ENCODE measurements around the gene CMIP. TPM values are rescaled to one million over a fixed set of nuclear protein-coding genes. Genes with fewer than 3 reads are reported as not detected.

The CMIP gene
- total RNA-seq, 1 experiment from 2014 or later, result 63.7 TPM

DNA sequence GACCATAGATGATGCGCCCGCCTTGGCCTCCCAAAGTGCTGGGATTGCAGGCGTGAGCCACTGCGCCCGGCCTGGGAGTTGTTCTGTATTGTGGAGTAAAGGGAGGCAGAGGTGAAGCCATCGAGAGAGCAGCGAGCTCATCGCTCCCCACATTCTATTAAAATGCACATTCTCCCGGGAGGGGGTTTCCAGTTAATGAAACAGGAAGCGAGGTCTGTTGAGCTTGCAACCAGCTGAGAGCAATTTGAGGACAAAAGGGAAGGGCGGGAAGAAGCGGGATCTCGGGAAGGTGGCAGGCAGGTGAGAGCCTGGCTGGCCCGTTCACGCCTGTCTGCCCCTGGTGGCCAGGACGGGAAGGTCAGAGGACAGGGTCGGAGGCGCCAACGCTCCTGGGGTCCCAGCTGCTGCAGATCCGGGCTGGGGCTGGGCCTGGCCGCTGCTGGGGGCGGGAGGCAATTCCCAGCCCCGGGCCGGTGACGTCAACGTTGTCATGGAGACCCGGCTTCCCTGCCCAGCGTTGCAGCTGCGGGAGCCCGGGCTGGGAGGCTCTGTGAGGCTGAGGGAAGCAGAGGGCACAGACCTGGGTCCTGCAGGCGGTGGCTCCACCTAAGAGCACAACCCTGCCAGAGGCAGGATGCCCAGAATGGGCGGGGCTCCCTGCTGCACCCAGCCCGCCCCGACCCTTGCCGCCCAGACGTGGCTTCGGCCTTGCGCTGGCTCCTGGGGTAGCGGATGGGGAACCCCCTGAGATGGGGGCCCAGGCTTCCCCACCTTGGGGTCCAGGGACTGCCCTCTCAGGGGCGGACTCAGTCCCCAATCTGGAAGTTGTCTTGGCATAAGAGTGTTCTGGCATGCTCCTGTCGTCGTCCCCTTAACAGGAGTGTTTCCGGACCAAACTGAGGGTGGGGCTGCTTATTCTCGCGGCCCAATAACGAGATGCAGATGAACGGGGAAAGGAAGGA lies 285.8 kb downstream of the CMIP start (continued):
- TF ChIP-seq, protein P1, sequence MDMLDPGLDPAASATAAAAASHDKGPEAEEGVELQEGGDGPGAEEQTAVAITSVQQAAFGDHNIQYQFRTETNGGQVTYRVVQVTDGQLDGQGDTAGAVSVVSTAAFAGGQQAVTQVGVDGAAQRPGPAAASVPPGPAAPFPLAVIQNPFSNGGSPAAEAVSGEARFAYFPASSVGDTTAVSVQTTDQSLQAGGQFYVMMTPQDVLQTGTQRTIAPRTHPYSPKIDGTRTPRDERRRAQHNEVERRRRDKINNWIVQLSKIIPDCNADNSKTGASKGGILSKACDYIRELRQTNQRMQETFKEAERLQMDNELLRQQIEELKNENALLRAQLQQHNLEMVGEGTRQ (CRISPR knock-in tag; IDR thresholded peaks at IDR 0.05), result 0 out of 2 replicates have a peak, but pooled peaks have one; percentile 32
- TF ChIP-seq ELF4 (CRISPR knock-in tag; IDR thresholded peaks at IDR 0.05; ENCODE audit: low read depth) (no peak; the same call in 1 of the 2 replicates), SP1 (CRISPR knock-in tag; conservative IDR thresholded peaks at IDR 0.05) (peak; percentile 88), FOXK1 (CRISPR knock-in tag; IDR thresholded peaks at IDR 0.05) (peak; percentile 74), CBFB (CRISPR knock-in tag; IDR thresholded peaks at IDR 0.05; ENCODE audit: low read depth) (no peak), ZNF121 (CRISPR knock-in tag; IDR thresholded peaks at IDR 0.05) (peak; percentile 98), GTF2I (CRISPR knock-in tag; conservative IDR thresholded peaks at IDR 0.05) (peak; percentile 29; the same call in 1 of the 2 replicates), TCF7 (CRISPR knock-in tag; IDR thresholded peaks at IDR 0.05; ENCODE audit: low read depth) (no peak), IRF2 (CRISPR knock-in tag; IDR thresholded peaks at IDR 0.05; ENCODE audit: borderline replicate concordance, low read depth) (no peak)
- TF ChIP-seq, protein P2, sequence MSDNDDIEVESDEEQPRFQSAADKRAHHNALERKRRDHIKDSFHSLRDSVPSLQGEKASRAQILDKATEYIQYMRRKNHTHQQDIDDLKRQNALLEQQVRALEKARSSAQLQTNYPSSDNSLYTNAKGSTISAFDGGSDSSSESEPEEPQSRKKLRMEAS (CRISPR knock-in tag; IDR thresholded peaks at IDR 0.05), result peak; percentile 97
- TF ChIP-seq, protein P3, sequence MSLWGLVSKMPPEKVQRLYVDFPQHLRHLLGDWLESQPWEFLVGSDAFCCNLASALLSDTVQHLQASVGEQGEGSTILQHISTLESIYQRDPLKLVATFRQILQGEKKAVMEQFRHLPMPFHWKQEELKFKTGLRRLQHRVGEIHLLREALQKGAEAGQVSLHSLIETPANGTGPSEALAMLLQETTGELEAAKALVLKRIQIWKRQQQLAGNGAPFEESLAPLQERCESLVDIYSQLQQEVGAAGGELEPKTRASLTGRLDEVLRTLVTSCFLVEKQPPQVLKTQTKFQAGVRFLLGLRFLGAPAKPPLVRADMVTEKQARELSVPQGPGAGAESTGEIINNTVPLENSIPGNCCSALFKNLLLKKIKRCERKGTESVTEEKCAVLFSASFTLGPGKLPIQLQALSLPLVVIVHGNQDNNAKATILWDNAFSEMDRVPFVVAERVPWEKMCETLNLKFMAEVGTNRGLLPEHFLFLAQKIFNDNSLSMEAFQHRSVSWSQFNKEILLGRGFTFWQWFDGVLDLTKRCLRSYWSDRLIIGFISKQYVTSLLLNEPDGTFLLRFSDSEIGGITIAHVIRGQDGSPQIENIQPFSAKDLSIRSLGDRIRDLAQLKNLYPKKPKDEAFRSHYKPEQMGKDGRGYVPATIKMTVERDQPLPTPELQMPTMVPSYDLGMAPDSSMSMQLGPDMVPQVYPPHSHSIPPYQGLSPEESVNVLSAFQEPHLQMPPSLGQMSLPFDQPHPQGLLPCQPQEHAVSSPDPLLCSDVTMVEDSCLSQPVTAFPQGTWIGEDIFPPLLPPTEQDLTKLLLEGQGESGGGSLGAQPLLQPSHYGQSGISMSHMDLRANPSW (CRISPR knock-in tag; conservative IDR thresholded peaks at IDR 0.05; ENCODE audit: low read depth), result no peak
- TF ChIP-seq, protein P4, sequence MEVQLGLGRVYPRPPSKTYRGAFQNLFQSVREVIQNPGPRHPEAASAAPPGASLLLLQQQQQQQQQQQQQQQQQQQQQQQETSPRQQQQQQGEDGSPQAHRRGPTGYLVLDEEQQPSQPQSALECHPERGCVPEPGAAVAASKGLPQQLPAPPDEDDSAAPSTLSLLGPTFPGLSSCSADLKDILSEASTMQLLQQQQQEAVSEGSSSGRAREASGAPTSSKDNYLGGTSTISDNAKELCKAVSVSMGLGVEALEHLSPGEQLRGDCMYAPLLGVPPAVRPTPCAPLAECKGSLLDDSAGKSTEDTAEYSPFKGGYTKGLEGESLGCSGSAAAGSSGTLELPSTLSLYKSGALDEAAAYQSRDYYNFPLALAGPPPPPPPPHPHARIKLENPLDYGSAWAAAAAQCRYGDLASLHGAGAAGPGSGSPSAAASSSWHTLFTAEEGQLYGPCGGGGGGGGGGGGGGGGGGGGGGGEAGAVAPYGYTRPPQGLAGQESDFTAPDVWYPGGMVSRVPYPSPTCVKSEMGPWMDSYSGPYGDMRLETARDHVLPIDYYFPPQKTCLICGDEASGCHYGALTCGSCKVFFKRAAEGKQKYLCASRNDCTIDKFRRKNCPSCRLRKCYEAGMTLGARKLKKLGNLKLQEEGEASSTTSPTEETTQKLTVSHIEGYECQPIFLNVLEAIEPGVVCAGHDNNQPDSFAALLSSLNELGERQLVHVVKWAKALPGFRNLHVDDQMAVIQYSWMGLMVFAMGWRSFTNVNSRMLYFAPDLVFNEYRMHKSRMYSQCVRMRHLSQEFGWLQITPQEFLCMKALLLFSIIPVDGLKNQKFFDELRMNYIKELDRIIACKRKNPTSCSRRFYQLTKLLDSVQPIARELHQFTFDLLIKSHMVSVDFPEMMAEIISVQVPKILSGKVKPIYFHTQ (CRISPR knock-in tag; IDR thresholded peaks at IDR 0.05), result no peak
- TF ChIP-seq, protein P5, sequence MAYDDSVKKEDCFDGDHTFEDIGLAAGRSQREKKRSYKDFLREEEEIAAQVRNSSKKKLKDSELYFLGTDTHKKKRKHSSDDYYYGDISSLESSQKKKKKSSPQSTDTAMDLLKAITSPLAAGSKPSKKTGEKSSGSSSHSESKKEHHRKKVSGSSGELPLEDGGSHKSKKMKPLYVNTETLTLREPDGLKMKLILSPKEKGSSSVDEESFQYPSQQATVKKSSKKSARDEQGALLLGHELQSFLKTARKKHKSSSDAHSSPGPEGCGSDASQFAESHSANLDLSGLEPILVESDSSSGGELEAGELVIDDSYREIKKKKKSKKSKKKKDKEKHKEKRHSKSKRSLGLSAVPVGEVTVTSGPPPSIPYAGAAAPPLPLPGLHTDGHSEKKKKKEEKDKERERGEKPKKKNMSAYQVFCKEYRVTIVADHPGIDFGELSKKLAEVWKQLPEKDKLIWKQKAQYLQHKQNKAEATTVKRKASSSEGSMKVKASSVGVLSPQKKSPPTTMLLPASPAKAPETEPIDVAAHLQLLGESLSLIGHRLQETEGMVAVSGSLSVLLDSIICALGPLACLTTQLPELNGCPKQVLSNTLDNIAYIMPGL (CRISPR knock-in tag; IDR thresholded peaks at IDR 0.05), result peak; percentile 67
- TF ChIP-seq, protein P6, sequence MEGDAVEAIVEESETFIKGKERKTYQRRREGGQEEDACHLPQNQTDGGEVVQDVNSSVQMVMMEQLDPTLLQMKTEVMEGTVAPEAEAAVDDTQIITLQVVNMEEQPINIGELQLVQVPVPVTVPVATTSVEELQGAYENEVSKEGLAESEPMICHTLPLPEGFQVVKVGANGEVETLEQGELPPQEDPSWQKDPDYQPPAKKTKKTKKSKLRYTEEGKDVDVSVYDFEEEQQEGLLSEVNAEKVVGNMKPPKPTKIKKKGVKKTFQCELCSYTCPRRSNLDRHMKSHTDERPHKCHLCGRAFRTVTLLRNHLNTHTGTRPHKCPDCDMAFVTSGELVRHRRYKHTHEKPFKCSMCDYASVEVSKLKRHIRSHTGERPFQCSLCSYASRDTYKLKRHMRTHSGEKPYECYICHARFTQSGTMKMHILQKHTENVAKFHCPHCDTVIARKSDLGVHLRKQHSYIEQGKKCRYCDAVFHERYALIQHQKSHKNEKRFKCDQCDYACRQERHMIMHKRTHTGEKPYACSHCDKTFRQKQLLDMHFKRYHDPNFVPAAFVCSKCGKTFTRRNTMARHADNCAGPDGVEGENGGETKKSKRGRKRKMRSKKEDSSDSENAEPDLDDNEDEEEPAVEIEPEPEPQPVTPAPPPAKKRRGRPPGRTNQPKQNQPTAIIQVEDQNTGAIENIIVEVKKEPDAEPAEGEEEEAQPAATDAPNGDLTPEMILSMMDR (IDR thresholded peaks at IDR 0.05), result peak; percentile 80
- TF ChIP-seq, protein P7, sequence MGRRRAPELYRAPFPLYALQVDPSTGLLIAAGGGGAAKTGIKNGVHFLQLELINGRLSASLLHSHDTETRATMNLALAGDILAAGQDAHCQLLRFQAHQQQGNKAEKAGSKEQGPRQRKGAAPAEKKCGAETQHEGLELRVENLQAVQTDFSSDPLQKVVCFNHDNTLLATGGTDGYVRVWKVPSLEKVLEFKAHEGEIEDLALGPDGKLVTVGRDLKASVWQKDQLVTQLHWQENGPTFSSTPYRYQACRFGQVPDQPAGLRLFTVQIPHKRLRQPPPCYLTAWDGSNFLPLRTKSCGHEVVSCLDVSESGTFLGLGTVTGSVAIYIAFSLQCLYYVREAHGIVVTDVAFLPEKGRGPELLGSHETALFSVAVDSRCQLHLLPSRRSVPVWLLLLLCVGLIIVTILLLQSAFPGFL (CRISPR knock-in tag; IDR thresholded peaks at IDR 0.05; ENCODE audit: borderline replicate concordance), result no peak
- TF ChIP-seq, protein P8, sequence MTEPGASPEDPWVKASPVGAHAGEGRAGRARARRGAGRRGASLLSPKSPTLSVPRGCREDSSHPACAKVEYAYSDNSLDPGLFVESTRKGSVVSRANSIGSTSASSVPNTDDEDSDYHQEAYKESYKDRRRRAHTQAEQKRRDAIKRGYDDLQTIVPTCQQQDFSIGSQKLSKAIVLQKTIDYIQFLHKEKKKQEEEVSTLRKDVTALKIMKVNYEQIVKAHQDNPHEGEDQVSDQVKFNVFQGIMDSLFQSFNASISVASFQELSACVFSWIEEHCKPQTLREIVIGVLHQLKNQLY (CRISPR knock-in tag; IDR thresholded peaks at IDR 0.05), result peak; percentile 38; the same call in 1 of the 2 replicates

All from WTC11 (cell line).